ENCODE measurements around the gene MRPL51.

GRCh38 chr12:6458281-6459003 lies 34.6 kb downstream of the MRPL51 start:
- TF ChIP-seq CTCF (conservative IDR thresholded peaks at IDR 0.05; ENCODE audit: low read length) (no peak), EZH2phosphoT487 (IDR thresholded peaks at IDR 0.05; ENCODE audit: borderline replicate concordance, low read depth, low read length) (no peak)

Data from OCI-LY7 (cell line).